GM18511 (cell line): ENCODE results near the gene NYNRIN.

Experiments used
- ATAC-seq: cut with Tn5 transposase; IDR thresholded peaks from one replicate; pipeline ENCODE4 v1.9.1; 2021; ENCODE audit warnings: mild to moderate bottlenecking, moderate library complexity; ENCODE audit not compliant: unreplicated experiment

NYNRIN gene

GRCh38 chr14:24430143-24430681 lies 31.4 kb downstream of the NYNRIN start:
- peak; percentile 77 for ATAC-seq

GRCh38 chr14:24430682-24431568 lies 32.1 kb downstream of the NYNRIN start:
- peak; percentile 28 for ATAC-seq

GRCh38 chr14:24431569-24432258 lies 32.9 kb downstream of the NYNRIN start:
- ATAC-seq = peak; percentile 51

- no peak for ATAC-seq
Observed at GRCh38 chr14:24432259-24433131, 33.7 kb downstream of the NYNRIN start.

- no peak for ATAC-seq
Observed at GRCh38 chr14:24434036-24434435, 35.2 kb downstream of the NYNRIN start.

- no peak for ATAC-seq
Observed at GRCh38 chr14:24434676-24435075, 35.9 kb downstream of the NYNRIN start.

- ATAC-seq = no peak
Observed at GRCh38 chr14:24435192-24435810, 36.5 kb downstream of the NYNRIN start.

- ATAC-seq = no peak
Observed at GRCh38 chr14:24435998-24436354, 37.2 kb downstream of the NYNRIN start.

GRCh38 chr14:24436355-24437019 lies 37.7 kb downstream of the NYNRIN start:
- peak; percentile 58 for ATAC-seq

- ATAC-seq = no peak
Observed at GRCh38 chr14:24437020-24437735, 38.4 kb downstream of the NYNRIN start.

- no peak for ATAC-seq
Observed at GRCh38 chr14:24437736-24438067, 38.9 kb downstream of the NYNRIN start.

- ATAC-seq = no peak
Observed at GRCh38 chr14:24438223-24439097, 39.7 kb downstream of the NYNRIN start.

- no peak for ATAC-seq
Observed at GRCh38 chr14:24439257-24439656, 40.5 kb downstream of the NYNRIN start.

- no peak for ATAC-seq
Observed at GRCh38 chr14:24439830-24440605, 41.2 kb downstream of the NYNRIN start.

- ATAC-seq = no peak
Observed at GRCh38 chr14:24440606-24441399, 42.0 kb downstream of the NYNRIN start.

GRCh38 chr14:24441485-24441884 lies 42.7 kb downstream of the NYNRIN start:
- ATAC-seq = no peak

- ATAC-seq = no peak
Observed at GRCh38 chr14:24441904-24442239, 43.1 kb downstream of the NYNRIN start.
